Thyroid gland (tissue), 4 donors: ENCODE measurements around the gene AAGAB.

Experiments used
- POLR2A ChIP-seq, 2 donors: fragments of 450-650 bp; IDR thresholded peaks; one replicate each; pipeline ENCODE4 v1.6.1; 2017; ENCODE audit warnings: antibody characterized with exemption in 2 of 2, mild to moderate bottlenecking in 2 of 2, moderate library complexity in 1 of 2
- TF ChIP-seq, protein P1 (sequence below), 6 experiments: fragments of 200-600 bp in 3 of 6; fragments of 450-650 bp in 3 of 6; sonication (generic) in 3 of 6; IDR thresholded peaks; one replicate each; pipeline ENCODE4 v1.5.1; 2016 to 2019; ENCODE audit warnings: antibody characterized with exemption in 6 of 6, mild to moderate bottlenecking in 2 of 6, inconsistent platforms in 1 of 6, moderate library complexity in 1 of 6

DNA sequence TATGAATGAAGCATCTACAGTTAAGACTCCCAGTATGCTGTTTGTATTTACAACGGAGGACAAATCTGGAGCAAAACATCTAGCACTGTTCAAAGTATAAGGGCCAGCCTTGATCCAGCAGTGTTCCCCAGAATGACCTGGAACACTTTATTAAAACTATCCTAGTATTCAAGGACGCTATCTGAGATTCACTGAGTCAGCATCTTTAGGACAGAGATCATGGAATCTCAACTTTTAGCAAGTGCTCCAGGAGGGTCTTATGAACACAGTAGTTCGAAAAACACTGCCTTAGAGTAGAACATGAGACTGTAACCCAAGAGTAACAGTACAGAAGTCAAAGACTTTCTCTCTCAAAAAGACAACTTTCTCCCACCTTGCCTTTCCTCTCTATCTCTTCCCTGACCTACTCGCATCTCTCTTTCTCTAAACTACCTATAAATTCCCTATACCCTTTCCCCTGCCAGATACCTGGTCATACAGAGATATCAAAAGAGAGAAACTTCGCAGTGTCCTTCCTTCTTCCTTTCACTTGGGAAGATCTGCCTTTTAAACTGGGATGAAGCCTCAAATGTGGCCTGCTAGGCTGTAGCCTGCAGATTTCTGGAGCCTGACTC lies 43.8 kb downstream of the AAGAB start:
- TF ChIP-seq, protein P1, sequence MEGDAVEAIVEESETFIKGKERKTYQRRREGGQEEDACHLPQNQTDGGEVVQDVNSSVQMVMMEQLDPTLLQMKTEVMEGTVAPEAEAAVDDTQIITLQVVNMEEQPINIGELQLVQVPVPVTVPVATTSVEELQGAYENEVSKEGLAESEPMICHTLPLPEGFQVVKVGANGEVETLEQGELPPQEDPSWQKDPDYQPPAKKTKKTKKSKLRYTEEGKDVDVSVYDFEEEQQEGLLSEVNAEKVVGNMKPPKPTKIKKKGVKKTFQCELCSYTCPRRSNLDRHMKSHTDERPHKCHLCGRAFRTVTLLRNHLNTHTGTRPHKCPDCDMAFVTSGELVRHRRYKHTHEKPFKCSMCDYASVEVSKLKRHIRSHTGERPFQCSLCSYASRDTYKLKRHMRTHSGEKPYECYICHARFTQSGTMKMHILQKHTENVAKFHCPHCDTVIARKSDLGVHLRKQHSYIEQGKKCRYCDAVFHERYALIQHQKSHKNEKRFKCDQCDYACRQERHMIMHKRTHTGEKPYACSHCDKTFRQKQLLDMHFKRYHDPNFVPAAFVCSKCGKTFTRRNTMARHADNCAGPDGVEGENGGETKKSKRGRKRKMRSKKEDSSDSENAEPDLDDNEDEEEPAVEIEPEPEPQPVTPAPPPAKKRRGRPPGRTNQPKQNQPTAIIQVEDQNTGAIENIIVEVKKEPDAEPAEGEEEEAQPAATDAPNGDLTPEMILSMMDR (IDR thresholded peaks at IDR 0.05), result no peak
- TF ChIP-seq POLR2A (IDR thresholded peaks at IDR 0.05), result no peak
